HPDE6-E6E7 (cell line): ENCODE data around the gene BCL2L11.

Experiments used
- DNase-seq: peaks from one replicate; pipeline ENCODE4 v3.0.0; 2011; ENCODE audit warnings: missing footprints; ENCODE audit errors: extremely low spot score

BCL2L11 gene

DNA sequence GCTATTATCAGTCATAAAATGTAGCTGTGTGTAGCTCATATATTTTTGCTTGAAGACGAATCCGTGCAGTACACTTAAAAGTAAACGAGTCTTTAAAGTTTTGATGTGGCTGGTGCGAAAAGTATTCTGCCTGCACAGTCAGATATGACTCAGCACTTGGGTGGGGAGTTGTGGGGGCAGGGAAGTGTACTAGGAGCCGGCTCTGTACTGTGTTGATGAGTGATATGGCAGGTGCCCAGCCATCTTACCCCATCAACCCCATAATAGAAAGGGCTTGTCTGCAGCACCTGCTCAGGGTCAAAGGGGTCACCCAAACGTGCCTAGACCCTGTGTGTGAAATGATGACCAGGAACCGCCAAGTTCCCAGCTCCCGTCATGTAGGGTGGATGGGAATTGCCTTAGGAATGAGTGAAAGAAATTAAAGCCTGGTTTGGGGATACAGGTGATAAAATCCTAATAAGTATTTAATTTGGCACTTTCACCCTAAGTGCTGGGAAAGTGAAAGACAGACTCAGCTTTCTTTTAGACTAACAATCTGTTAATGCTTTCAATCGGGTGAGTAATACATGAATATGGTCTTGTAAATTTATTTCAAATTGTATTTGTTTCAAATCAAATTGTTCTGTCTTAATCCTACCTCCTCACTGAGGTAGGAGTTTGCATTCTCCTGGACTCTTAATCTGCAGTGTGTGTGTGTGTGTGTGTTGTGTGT is 48.0 kb downstream of the BCL2L11 start:
- peak; percentile 81 for DNase-seq

DNA sequence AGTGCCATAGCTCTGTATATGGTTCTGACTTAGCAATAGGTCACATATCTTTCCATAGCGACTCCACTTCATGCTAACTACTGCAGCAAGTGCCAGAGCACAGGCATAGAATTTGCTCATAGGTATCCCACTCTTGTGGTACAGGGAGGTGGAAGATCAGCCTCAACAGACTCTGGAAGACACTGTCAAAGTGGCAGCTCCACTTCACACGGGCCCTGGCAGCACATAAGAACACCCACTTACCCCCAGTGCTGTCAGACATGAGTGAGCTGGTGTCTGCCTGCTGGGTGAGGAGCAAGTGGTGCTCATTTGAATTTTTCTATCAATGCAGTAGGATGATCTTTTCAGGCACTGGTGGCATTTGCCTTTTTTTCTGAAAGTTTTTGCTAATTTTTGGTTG is 48.6 kb downstream of the BCL2L11 start:
- DNase-seq: no peak

DNA sequence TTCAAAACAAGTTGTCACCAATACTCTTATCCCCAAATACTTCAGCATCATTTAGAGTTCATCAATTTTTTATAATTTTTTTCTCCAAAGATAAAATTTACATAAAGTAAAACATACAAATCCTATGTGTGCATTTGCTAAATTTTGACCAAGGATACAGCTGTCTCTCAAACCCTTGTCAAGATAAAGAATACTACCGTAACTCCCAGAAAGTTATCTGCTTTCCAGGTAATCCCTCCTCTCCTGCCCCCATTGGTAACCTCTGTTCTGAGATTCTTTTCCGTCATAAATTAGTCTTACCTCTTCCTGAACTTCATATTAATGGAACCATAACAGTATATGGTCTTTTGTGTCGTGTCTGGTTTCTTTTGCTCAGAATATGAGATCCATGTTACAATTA is 49.2 kb downstream of the BCL2L11 start:
- no peak for DNase-seq

DNA sequence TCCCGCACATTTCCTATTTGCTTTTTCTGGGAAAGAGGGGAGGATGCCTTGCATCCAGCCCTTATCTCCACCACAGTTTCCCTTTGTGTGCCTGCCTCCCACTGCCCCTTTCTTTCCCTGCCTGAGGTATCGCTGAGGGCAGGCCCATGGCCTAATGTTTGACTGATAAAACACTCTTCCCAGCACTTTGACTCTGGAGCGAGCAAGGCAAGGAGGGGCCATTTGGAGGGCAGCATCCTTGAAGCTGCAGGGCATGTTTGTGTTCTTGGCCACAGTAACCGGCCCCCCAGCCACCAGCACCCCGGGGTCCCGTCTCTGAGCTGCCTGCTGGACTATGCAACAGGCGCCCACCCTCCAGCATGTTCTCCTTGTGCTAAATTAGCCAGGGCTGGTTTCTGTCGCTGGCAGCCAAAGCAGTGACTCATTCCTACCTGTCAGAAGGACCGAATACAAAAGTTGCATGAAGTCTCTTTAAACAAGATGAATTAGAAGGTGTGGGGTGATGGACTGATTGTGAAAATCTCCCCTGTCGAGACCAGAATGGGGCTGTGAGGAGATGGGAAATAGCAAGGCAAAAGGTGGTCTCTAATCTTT is 50.7 kb downstream of the BCL2L11 start:
- no peak for DNase-seq

DNA sequence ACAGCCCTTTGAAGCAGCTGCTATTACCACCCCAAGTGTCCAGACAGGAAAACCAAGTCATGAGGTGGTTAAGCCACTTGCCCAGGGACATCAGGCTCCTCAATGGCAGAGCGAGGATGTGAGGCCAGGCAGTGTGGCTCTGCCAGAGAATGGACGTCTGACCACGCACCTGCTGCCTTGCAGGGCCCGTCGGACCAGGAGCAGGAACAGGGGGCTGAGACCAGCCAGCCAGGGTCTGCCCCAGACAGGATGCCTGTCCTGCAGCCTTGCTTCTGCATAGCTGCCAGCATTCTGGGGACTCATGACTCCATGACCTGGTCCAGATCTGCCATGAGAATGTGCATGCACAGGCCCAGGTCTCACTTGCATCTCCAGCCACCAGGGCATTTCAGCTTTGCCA is 52.0 kb downstream of the BCL2L11 start:
- DNase-seq: no peak

DNA sequence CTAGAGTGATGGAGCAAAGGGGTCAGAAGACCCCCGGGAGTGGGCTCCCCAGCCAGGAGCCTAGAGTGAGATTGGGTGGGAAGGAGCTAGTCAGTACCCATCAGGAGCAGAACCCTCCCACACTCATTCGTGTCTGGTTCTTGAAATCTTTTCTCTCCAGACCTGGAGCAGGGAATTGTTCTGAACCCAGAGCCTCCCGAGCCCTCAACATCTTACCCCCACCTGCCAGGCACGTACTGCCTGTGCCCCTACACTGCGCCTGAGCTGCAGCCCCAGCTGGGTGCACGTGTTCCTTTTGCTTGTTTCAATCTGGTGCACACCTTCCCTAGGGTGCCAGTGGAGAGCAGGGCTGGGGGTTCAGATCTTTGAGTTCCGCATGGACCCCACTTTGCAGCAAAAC is 52.6 kb downstream of the BCL2L11 start:
- DNase-seq: no peak

DNA sequence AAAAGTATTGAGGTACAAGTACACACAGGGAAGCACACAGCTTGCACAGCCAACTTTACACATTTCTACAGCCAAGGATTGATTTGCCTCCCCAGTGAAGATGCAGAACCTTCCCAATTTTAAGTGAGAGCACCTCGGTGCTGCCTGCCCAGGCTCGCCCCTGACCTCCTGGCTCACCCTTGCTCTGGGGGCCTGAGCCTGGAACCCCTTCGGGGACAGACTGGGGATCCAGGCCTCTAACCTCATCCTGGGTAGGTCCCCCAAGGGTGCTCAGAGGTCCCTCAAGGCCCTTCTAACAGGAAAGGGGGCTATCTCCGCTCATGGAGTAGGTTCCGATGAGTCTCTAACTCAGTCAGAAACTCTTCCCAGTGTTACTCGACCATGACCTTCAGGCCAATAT is 53.1 kb downstream of the BCL2L11 start:
- DNase-seq: no peak

DNA sequence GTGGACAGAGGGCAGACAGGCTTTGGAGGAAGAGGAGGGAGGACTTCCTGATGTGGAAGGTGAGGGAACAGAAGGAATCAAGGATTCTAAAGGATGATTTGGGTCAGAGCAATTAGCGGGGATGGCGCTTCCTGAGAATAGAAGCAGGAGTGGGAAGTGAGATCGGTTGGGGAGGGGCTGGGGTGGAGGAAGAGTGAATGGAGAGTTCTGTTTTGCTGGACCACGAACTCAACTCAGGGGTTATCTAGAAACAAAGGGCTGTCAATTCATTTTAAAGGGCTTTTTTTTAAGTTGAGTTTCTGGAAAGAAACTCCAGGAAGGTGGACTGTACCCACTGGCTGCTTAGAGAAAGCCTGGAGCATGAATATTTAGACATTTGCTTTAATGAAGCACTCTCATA is 54.9 kb downstream of the BCL2L11 start:
- no peak for DNase-seq

DNA sequence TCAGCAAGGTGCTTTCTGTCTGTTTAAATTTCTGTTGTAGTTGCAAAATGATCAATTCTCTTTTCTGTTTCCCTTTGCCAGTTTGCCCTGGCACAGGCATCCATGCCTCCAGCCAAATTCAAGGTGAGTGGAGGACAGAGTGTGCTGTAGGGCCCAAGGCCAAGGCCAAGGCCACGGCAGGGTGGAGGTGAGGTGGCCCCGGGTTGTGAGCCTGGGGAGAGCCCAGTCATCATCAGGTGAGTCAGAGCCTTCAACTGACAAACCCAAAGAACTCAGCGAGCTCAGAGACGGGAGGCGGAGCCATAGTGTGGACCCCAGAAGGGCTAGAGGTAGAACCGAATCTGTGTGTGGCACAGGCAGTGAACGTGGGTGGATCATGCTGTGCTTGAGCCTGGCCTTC is 55.7 kb downstream of the BCL2L11 start:
- no peak for DNase-seq

DNA sequence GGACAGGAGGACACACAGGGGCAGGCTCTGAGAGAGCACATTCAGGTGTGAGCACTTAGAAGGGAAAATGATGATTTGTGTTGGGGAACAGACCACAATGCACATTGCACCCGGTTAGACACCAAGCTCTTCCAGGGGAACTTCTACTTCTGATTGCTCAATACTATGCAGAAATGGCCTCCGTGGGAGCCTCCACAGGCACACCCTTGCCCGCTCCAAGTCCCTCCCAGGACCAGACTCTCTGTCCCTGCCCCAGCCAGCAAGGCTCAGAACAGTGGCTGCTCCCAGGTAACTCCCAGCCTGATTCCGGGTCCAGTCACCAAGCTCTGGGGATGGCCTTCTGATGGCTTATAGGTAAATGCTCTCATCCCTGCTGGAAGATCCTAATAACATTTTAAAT is 56.2 kb downstream of the BCL2L11 start:
- DNase-seq: no peak

DNA sequence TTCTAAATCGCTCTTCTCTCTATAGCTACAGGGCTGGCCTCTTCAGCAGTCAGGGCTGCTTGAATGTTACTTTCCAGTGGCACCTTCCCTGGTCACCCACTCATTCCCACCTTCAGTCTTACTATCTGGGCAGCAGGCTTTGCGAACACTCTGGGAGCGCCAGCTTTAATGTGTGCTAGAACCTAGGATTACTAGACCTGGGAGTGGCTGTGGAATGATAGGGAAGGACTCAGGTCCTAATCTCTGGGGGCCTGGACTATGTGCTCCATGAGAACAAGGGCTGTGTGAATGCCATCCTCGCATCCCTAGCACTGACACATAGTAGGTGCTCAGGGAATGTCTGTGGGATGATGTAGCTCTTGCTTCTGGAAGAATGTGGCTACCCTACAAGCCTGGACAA is 57.6 kb downstream of the BCL2L11 start:
- DNase-seq: no peak

DNA sequence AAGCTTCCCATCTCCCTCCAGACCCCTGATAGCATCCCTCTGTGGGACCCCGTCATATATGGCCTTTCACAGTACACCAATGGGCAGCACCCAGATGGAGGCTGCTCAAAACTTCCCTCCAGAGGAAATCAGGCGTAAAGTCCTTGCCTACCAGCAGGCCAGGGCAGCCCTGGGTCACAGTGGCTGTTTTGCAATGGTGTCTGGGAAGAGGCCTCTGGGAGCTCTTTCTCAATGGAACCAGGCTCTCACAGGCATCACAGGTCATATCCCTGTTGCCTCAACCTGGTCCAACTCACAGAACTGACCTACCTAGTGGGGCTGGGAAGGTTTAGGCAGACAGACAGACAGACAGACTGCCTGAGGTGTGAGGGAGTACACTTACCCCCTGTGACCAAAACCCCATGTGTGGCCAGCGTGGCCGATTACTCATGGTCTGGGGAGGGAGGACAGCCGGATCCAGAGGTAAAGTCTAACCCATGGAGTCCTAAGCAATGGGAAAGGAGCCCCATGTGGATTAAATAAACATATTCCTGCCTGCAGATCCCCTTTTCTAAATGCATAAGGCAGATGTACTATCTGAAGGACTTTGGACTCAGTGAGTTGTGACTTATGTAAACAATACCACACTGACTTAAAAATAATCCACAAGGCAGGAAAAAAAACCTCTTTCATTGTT is 58.2 kb downstream of the BCL2L11 start:
- no peak for DNase-seq

DNA sequence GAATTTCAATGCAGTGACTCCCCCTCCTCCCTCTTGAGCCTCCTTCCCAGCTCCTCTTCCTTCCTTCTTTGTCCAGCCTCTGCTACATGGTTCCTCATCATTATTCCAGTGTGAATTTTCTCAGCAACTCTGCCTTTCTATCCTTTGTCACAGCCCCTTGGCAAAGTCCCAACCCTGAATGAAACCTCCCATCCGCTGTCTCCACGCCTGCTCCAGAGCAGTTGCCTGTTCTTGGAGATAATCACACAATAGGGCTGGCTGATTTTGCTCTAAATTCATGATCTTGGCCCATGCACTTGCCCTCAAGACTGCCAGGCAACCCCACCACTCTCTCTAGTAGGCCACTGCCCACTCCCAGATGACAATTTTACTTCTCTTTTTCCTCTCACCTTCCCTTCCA is 61.4 kb downstream of the BCL2L11 start:
- DNase-seq: no peak

DNA sequence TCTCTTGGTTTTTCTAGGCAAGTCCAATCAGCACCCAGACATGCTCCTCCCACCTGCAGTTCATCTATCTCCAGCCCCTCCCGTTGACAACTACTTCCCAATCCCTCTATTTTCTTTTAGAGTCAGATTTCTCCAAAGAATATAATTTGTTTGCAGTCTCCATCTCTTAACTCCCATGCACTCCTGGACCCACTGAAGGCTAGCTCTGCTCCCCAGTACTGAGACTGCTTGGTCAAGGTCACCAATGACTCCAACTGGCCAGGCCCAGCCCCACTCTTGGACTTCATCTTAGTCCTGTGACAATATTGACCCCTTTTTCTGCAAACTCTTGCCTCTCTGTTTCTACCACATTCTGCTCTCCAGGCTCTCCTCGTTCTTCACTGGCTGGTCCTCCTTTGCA is 62.0 kb downstream of the BCL2L11 start:
- DNase-seq: no peak

DNA sequence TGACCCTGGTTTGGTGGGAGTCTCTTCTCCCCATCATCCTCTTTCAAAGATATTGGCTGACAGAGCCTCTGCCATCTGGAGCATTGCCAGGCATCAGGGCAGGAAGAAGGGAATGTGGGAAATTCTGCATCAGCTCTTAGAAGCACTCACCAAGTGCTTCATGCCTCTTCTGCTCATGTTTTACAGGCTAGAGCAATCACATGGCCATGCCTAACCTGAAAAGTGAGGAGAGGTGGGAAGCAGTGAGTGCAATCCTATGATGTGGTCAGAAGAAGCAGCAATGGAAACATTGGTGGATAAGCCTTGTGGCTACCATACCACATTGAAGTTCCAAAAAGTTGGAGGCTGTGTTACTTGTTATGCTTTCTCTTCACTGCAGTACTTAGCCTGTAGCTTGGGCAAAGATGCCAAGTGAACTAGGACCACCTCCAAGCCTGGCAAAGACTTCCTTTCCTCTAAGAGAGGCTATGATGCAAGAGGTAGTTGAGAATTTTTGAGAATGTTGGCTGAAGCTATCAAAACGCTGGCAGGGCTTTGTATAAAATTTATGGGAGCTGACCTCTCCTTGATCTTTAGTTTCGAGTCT is 64.1 kb downstream of the BCL2L11 start:
- no peak for DNase-seq

DNA sequence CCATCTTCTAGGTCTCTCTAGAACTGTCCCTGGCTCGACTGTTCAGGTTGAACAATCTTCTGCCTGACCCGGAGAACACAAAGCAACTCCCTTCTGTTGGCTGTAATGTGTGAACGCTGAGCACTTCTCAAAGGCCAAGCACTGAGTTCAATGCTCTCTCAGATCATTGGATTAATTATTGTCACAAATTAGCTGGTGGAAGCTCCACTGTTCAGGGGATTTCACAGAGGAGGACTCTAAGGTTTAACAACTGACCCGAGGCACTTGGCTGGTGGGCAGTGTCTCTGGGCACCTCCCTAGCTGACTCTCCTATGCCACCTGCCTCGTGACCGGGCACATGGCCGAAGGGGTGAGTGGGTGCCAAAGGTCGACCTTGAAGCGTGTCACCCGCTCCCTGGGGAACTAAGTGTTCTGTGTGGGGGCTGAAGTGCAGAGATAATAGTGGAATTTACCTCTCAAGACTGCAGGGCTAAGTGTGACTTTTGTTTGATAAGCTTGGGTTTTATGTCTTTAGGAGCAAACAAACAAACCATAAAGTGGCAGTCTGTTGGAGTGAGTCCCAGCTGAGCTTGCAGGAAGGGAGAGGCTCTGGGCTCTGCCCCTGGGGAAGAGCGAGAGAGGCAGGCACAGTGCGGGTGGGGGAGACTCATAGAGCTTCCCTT is 64.8 kb downstream of the BCL2L11 start:
- no peak for DNase-seq

DNA sequence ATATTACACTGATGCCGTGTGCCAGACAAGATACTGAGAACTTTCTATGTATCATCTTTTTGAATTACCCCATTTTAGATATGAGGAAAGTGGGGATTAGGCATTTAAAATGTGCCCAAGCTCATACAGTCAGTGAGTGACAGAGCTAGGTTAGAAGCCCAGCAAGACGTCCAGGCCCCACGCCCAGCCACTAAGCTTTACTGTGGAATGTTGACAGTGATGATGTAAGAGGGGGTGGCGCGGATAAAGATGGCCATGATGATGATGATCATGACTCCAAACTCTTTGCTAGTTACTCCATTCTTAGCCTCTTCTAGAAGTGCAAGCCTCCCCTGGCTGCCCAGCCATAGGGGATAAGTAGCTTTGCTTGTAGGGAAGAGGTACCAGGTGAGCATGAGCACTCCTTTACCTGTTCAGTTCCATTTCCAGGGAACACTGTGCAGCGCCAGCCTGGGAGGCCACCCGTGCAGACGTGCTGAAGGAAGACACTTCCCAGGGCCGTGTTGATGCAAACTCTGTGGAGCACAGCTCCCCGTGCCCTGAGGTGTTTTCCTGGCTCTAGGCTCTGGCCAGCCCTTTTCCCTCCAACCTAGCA is 65.5 kb downstream of the BCL2L11 start:
- DNase-seq: no peak

DNA sequence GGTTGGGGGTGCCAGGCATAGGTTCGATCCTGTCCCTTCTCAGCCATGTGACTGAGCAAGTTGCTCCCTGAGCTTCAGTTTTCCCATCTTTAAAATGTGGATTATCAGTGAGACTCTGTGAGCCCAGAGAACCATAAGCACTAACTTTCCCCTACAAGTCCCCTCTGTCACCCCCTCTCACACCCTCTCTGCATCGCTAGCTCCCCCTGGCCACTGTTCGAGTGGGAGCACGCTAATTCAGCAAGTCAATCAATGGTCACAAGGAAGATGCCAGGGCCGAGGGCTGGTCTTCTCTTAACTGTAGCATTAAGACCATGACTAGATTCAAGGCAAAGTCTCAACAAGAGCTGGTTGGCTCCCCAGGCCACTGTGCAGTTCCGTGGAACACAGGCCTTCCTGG is 66.2 kb downstream of the BCL2L11 start:
- DNase-seq: no peak

DNA sequence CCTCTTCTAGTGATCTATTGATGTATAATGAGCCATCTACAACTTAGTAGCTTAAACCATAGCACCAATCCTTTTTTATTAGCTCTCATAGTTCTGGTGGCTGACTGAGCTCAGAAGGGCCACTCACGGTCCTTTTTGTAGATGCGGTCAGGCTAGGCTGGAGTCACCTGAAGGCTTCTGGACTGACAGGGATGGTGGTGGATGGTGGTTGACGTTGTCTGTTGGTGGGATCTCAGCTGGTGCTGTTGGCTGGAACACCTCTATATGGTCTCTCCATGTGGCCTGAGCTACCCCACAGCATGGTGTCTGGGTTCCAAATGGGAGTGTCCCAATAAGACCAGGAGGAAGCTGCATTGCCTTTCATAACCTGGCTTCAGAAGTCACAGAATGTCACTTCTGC is 68.0 kb downstream of the BCL2L11 start:
- no peak for DNase-seq

DNA sequence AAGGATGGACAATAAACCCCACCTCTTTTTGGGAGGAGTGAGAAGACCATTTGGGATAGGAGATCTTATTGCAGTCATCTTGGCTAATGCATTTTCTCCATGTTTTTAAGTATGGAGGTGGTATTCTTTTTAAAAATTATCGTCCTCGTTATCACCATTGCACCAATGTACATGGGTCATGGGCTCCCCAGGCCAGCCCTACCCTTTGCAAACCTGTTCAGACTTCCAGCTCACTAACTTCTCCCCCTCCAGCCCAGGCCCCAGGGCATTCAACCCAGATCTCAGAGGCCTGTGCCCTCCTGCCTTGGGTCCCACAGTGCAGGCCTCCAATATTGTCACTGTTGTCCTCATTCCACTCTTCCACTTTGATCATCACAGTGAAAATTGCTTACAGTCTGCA is 68.4 kb downstream of the BCL2L11 start:
- DNase-seq: no peak

DNA sequence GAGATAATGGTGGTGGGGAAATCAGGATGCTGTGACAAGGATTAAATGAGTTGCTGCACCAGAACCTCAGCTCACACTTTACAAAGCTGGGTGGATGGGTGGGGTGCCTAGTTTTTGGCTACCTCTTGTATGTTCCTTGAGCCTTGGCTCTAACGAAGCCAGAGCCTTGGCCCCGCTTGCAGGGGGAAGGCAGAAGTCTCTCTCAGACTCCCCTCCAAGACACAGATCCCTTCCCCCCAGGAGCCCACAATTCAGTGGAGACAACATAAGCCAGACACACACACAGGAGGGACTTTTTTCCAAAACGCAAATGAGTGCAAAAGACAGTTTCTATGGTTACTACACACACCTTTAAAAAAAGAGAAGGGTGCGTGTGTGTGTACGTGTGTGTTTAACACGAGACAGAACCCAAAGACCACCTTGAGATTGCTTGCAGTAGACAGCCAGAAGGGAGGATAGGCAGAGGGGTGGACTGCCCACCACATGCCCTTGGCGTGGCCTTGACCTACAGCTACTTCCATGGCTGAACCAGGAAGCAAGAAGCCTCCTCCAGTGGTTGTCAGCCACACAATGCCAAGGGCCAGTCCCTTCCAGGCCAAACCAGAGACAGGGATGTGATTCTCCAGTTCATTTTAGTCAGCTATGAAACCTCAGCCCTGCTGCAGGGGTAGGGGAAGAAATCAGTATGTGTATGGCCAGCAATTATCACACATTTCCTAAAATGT is 70.3 kb downstream of the BCL2L11 start:
- DNase-seq: no peak
